Keratinocyte (primary cell): ENCODE results near the gene IFT172. TPM values are rescaled to one million over a fixed set of nuclear protein-coding genes. Genes with fewer than 3 reads are reported as not detected.

Experiments used
- DNase-seq: peaks from one replicate; pipeline ENCODE4 v3.0.0-alpha.2; 2011; ENCODE audit warnings: low read depth, missing footprints, low spot score
- FAIRE-seq: peaks from 2 replicates; lab custom pipeline; 2011; peaks lifted over from hg19 to GRCh38; lab: Jason Lieb, UNC
- H2AFZ ChIP-seq: 2 replicates; pipeline ENCODE4 v1.6.0; 2012; ENCODE audit warnings: low read length, control low read depth, inconsistent platforms; ENCODE audit not compliant: control insufficient read depth
- H3K27ac ChIP-seq: 2 replicates; pipeline ENCODE4 v1.5.1; 2011; ENCODE audit warnings: low read length; ENCODE audit not compliant: control insufficient read depth, insufficient read depth
- H3K27me3 ChIP-seq: 3 replicates; pipeline ENCODE4 v1.6.0; 2011; ENCODE audit warnings: low read length; ENCODE audit not compliant: control insufficient read depth, insufficient read depth; ENCODE audit errors: extremely low read depth
- H3K36me3 ChIP-seq, 2 experiments: 2 replicates in 1 of 2; 3 replicates in 1 of 2; pipeline ENCODE4 v1.5.1; 2011; ENCODE audit warnings: low read length in 2 of 2, mild to moderate bottlenecking in 1 of 2; ENCODE audit not compliant: control insufficient read depth in 2 of 2, insufficient read depth in 2 of 2; ENCODE audit errors: extremely low read depth in 1 of 2
- H3K4me1 ChIP-seq: 3 replicates; pipeline ENCODE4 v1.5.1; 2011; ENCODE audit warnings: low read length; ENCODE audit not compliant: control insufficient read depth, insufficient read depth; ENCODE audit errors: extremely low read depth
- H3K4me2 ChIP-seq: 3 replicates; pipeline ENCODE4 v1.6.0; 2011; ENCODE audit warnings: low read depth, low read length; ENCODE audit not compliant: control insufficient read depth, insufficient read depth; ENCODE audit errors: extremely low read depth
- H3K4me3 ChIP-seq, 3 experiments: fragments of 200-600 bp in 1 of 3; sonication (generic) in 1 of 3; 2 replicates in 2 of 3; 3 replicates in 1 of 3; pipeline ENCODE4 v1.5.1; 2011 to 2016; ENCODE audit warnings: low read length in 3 of 3, mild to moderate bottlenecking in 3 of 3, control low read depth in 2 of 3, inconsistent platforms in 1 of 3, low read depth in 1 of 3, mixed read lengths in 1 of 3, mixed run types in 1 of 3, moderate library complexity in 1 of 3; ENCODE audit not compliant: control insufficient read depth in 2 of 3, insufficient read depth in 2 of 3; ENCODE audit errors: extremely low read depth in 1 of 3
- H3K79me2 ChIP-seq: 2 replicates; pipeline ENCODE4 v1.6.0; 2012; ENCODE audit warnings: low read length; ENCODE audit not compliant: control insufficient read depth, insufficient read depth
- H3K9ac ChIP-seq: 3 replicates; pipeline ENCODE4 v1.6.0; 2011; ENCODE audit warnings: low read length; ENCODE audit not compliant: control insufficient read depth, insufficient read depth; ENCODE audit errors: extremely low read depth
- H3K9me1 ChIP-seq: 3 replicates; pipeline ENCODE4 v1.6.0; 2011; ENCODE audit warnings: low read length; ENCODE audit not compliant: control insufficient read depth, insufficient read depth; ENCODE audit errors: extremely low read depth
- H3K9me3 ChIP-seq: 2 replicates; pipeline ENCODE4 v1.5.1; 2012; ENCODE audit warnings: low read depth, low read length; ENCODE audit not compliant: control insufficient read depth
- H4K20me1 ChIP-seq: 3 replicates; pipeline ENCODE4 v1.6.0; 2011; ENCODE audit warnings: low read length; ENCODE audit not compliant: control insufficient read depth, insufficient read depth; ENCODE audit errors: extremely low read depth
- EZH2 ChIP-seq: IDR thresholded peaks from one replicate; pipeline ENCODE4 v1.6.1; 2012; ENCODE audit warnings: inconsistent platforms, mild to moderate bottlenecking, low read length, moderate library complexity
- dilution Hi-C: fragments of 300-500 bp; cut with MboI; formaldehyde crosslinking; loops from one replicate; pipeline ENCODE4 v1.7.0; 2020; ENCODE audit warnings: low sequenced_read_pairs; ENCODE audit not compliant: extremely low pct_ligation_motif_present
- polyA plus RNA-seq, 5 experiments: library from polyadenylated mRNA; depleted of rRNA in 3 of 5; stranded (reverse) in 3 of 5; stranded (forward) in 1 of 5; unstranded in 1 of 5; fragments of >200 nt; gene quantifications; 1 replicate in 1 of 5; 2 replicates in 3 of 5; 3 replicates in 1 of 5; pipeline versions ENCODE4 v1.2.1 to v1.2.3, GENCODE V29; 2011 to 2012; ENCODE audit warnings: missing spikeins in 2 of 5, low read depth in 1 of 5, low replicate concordance in 1 of 5
- TF ChIP-seq, protein P1 (sequence below), 3 experiments: IDR thresholded peaks in 1 of 3; conservative IDR thresholded peaks in 1 of 3; optimal IDR thresholded peaks in 1 of 3; 2 replicates in 2 of 3; 3 replicates in 1 of 3; pipeline versions ENCODE3 to v1.5.1; 2011; ENCODE audit warnings: low read length in 3 of 3, mild to moderate bottlenecking in 3 of 3, moderate library complexity in 2 of 3, control low read depth in 1 of 3, inconsistent platforms in 1 of 3; ENCODE audit not compliant: insufficient read depth in 2 of 3; ENCODE audit errors: extremely low read depth in 1 of 3

The IFT172 gene
- polyA plus RNA-seq, 1 donor (not counting 4 experiments of a cell fraction or from before 2014, with no cell fraction given): 12.7 TPM

GRCh38 chr2:27496357-27497287 lies 7.1 kb upstream of the IFT172 start, which contains the start of gene GCKR:
Gene GCKR, plus strand, starts transcription at chr2:27496839. Its CDS starts 66 bp downstream, at chr2:27496905.
- no peaks in the 10 kb centered on the region for H3K27me3 ChIP-seq
- TF ChIP-seq, protein P1, sequence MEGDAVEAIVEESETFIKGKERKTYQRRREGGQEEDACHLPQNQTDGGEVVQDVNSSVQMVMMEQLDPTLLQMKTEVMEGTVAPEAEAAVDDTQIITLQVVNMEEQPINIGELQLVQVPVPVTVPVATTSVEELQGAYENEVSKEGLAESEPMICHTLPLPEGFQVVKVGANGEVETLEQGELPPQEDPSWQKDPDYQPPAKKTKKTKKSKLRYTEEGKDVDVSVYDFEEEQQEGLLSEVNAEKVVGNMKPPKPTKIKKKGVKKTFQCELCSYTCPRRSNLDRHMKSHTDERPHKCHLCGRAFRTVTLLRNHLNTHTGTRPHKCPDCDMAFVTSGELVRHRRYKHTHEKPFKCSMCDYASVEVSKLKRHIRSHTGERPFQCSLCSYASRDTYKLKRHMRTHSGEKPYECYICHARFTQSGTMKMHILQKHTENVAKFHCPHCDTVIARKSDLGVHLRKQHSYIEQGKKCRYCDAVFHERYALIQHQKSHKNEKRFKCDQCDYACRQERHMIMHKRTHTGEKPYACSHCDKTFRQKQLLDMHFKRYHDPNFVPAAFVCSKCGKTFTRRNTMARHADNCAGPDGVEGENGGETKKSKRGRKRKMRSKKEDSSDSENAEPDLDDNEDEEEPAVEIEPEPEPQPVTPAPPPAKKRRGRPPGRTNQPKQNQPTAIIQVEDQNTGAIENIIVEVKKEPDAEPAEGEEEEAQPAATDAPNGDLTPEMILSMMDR (optimal IDR thresholded peaks at IDR 0.05 in 1 of 3, IDR thresholded peaks at IDR 0.05 in 1 of 3, conservative IDR thresholded peaks at IDR 0.05 in 1 of 3; ENCODE audit: extremely low read depth in 1 of 3, insufficient read depth in 2 of 3, low read length in 3 of 3): no peak
- no peak for TF ChIP-seq EZH2
- no peaks in the 10 kb centered on the region for H3K9me3 ChIP-seq
- FAIRE-seq: no peak
- DNase-seq: no peak
- no peak within 1 kb of the TSS for H3K4me3 ChIP-seq
- no peaks in the 10 kb centered on the region for H3K9me1 ChIP-seq
- no peak within 1 kb of the TSS for H3K4me2 ChIP-seq
- no peak within 1 kb of the TSS for H3K27ac ChIP-seq
- peaks cover 12% of the 10 kb centered on the region for H3K4me1 ChIP-seq
- no peak within 1 kb of the TSS for H3K9ac ChIP-seq
- H4K20me1 ChIP-seq: no peaks in the 10 kb centered on the region
- no peaks in the 10 kb centered on the region for H3K79me2 ChIP-seq
- dilution Hi-C loops: no loop called here
- no peaks in the 10 kb centered on the region for H3K36me3 ChIP-seq
- H2AFZ ChIP-seq: no peak within 1 kb of the TSS

- Histone ChIP-seq H3K27me3 (no peaks in the 10 kb centered on the region), H3K27ac (no peak overlapping the region), H3K9ac (no peak overlapping the region), H4K20me1 (no peaks in the 10 kb centered on the region), H3K36me3 (no peaks in the 10 kb centered on the region), H3K9me1 (no peaks in the 10 kb centered on the region), H3K4me3 (no peak overlapping the region), H3K4me2 (no peak overlapping the region), H2AFZ (no peak overlapping the region), H3K9me3 (no peaks in the 10 kb centered on the region), H3K4me1 (peaks cover 12% of the 10 kb centered on the region), H3K79me2 (no peaks in the 10 kb centered on the region)
- TF ChIP-seq, protein P1 (optimal IDR thresholded peaks at IDR 0.05 in 1 of 3, IDR thresholded peaks at IDR 0.05 in 1 of 3, conservative IDR thresholded peaks at IDR 0.05 in 1 of 3; ENCODE audit: extremely low read depth in 1 of 3, insufficient read depth in 2 of 3, low read length in 3 of 3): no peak
- no peak for TF ChIP-seq EZH2
- dilution Hi-C loops: no loop called here
- FAIRE-seq (no peak), DNase-seq (no peak)
Observed at GRCh38 chr2:27495840-27496356, 6.4 kb upstream of the IFT172 start.
